Stomach (tissue), 19 donors: ENCODE data around the gene GARIN3. TPM values are rescaled to one million over a fixed set of nuclear protein-coding genes. Genes with fewer than 3 reads are reported as not detected.

ENCODE experiments used
- DNase-seq, 2 donors: peaks; one replicate each; pipeline versions ENCODE4 v3.0.0 to v3.0.0-alpha.2; 2013 to 2019
- H3K27ac ChIP-seq, 5 donors: fragments of 200-600 bp in 4 of 5; sonication (generic) in 4 of 5; one replicate each; pipeline ENCODE4 v1.5.1; 2013 to 2019; ENCODE audit warnings: mild to moderate bottlenecking in 1 of 5, moderate library complexity in 1 of 5
- H3K27me3 ChIP-seq, 3 donors: fragments of 200-600 bp; sonication (generic); one replicate each; pipeline ENCODE4 v1.5.1; 2017 to 2019; ENCODE audit warnings: mixed run types in 1 of 3
- H3K36me3 ChIP-seq, 4 donors: fragments of 200-600 bp; sonication (generic); 1 replicate in 3 of 4; 2 replicates in 1 of 4; pipeline ENCODE4 v1.5.1; 2016 to 2019
- H3K4me1 ChIP-seq, 4 donors: fragments of 200-600 bp; sonication (generic); one replicate each; pipeline ENCODE4 v1.5.1; 2016 to 2019
- H3K4me3 ChIP-seq, 4 donors: fragments of 200-600 bp; sonication (generic) in 3 of 4; one replicate each; pipeline ENCODE4 v1.5.1; 2016 to 2019; ENCODE audit warnings: mild to moderate bottlenecking in 1 of 4
- H3K9me3 ChIP-seq, 4 donors: fragments of 200-600 bp; sonication (generic); one replicate each; pipeline ENCODE4 v1.5.1; 2016 to 2019
- CTCF ChIP-seq, 7 experiments: fragments of 450-650 bp in 4 of 7; fragments of 200-600 bp in 3 of 7; sonication (generic) in 3 of 7; IDR thresholded peaks; one replicate each; pipeline ENCODE4 v1.5.1; 2016 to 2019; ENCODE audit warnings: antibody characterized with exemption in 7 of 7, control low read depth in 2 of 7, mild to moderate bottlenecking in 1 of 7
- EP300 ChIP-seq: sonication (generic); formaldehyde crosslinking; IDR thresholded peaks from one replicate; pipeline ENCODE4 v1.6.1; 2017; ENCODE audit warnings: antibody characterized with exemption
- POLR2A ChIP-seq, 4 donors: fragments of 450-650 bp; IDR thresholded peaks; one replicate each; pipeline ENCODE4 v1.6.1; 2016; ENCODE audit warnings: antibody characterized with exemption in 4 of 4, control low read depth in 2 of 4, mild to moderate bottlenecking in 1 of 4, moderate library complexity in 1 of 4
- POLR2AphosphoS5 ChIP-seq, 3 donors: sonication (generic); formaldehyde crosslinking; IDR thresholded peaks; one replicate each; pipeline ENCODE4 v1.6.1; 2016; ENCODE audit warnings: antibody characterized with exemption in 3 of 3
- WGBS, 5 donors: extraction: QIAGEN DNeasy Blood & Tissue Kit in 3 of 5; methylation state at CpG; one replicate each; pipeline versions ENCODE4 v1.1.5 to v1.1.7; 2013 to 2018; 5-methylcytosine and 5-hydroxymethylcytosine counted together
- intact Hi-C: fragments of 100-400 bp; cut with DNase I; formaldehyde crosslinking; loops from one replicate; pipeline ENCODE4 v1.15.1; 2023; ENCODE audit warnings: low total_unique reads
- long read RNA-seq, 10 donors: transcript quantifications; one replicate each; lab custom pipeline, GENCODE V29; 2026
- polyA plus RNA-seq, 3 donors: library from polyadenylated mRNA; stranded (reverse); fragments of 200-250 nt; gene quantifications; one replicate each; pipeline ENCODE4 v1.2.3, GENCODE V29; 2013
- total RNA-seq, 5 donors: library from RNA; depleted of rRNA; stranded (reverse); fragments of >200 nt; gene quantifications; one replicate each; pipeline versions ENCODE4 v1.1.0 to v1.2.3, GENCODE V29; 2014 to 2016
- donor health status: healthy with polysubstance abuse.
- donor health status: Bipolar disorder and iron deficiency.
- donor health status: healthy.

The GARIN3 gene
- not detected for total RNA-seq
- not detected for polyA plus RNA-seq
- long read RNA-seq, donor 1, result 0 reads
- long read RNA-seq, donor 2, result 0 reads
- long read RNA-seq, donor 3, result 0 reads
- long read RNA-seq, donor 4, result 0 reads
- long read RNA-seq, donor 5, result 0 reads
- long read RNA-seq, donor 6, result 0 reads
- long read RNA-seq, donor 7, result 0 reads
- long read RNA-seq, donor 8, result 0 reads
- long read RNA-seq, donor 9, result 0 reads
- long read RNA-seq, donor 10, result 0 reads

- H3K4me3 ChIP-seq, result no peak within 1 kb of the TSS
- 81 to 88% (median 86%) methylated on average over 7 of the region's 7 CpGs for WGBS, 5 donors
- no peaks in the 10 kb centered on the region for H3K4me1 ChIP-seq
- DNase-seq, result no peak
- peaks cover 0 to 3% (median 0%) of the 10 kb centered on the region in 4 donors for H3K9me3 ChIP-seq
- peaks cover 0 to 7% (median 0%) of the 10 kb centered on the region in 3 donors for H3K27me3 ChIP-seq
- intact Hi-C loops, result no loop called here
- TF ChIP-seq CTCF (IDR thresholded peaks at IDR 0.05), result no peak
- no peak for TF ChIP-seq EP300
- no peak for TF ChIP-seq POLR2A (IDR thresholded peaks at IDR 0.05)
- no peak for TF ChIP-seq POLR2AphosphoS5 (IDR thresholded peaks at IDR 0.05)
- no peak within 1 kb of the TSS for H3K27ac ChIP-seq
- no peaks in the 10 kb centered on the region for H3K36me3 ChIP-seq
Measured at GRCh38 chr5:157166214-157167213, at the start of gene GARIN3. TSS of gene GARIN3 (minus strand) at chr5:157166264. CDS start at chr5:157166168, 96 bp downstream.

GRCh38 chr5:157215514-157216167 is 49.6 kb upstream of the GARIN3 start:
- DNase-seq, result no peak
- Histone ChIP-seq H3K4me3 (no peak overlapping the region), H3K36me3 (no peaks in the 10 kb centered on the region), H3K9me3 (no peaks in the 10 kb centered on the region), H3K27me3 (no peaks in the 10 kb centered on the region), H3K4me1 (no peaks in the 10 kb centered on the region), H3K27ac (no peak overlapping the region)
- WGBS, 5 donors, result 69 to 84% (median 75%) methylated on average over 5 of the region's 5 CpGs
- intact Hi-C loops, result no loop called here
- TF ChIP-seq POLR2A (IDR thresholded peaks at IDR 0.05), result no peak
- no peak for TF ChIP-seq EP300
- TF ChIP-seq CTCF (IDR thresholded peaks at IDR 0.05), result no peak
- no peak for TF ChIP-seq POLR2AphosphoS5 (IDR thresholded peaks at IDR 0.05)

GRCh38 chr5:157214861-157215513 is 48.9 kb upstream of the GARIN3 start:
- Histone ChIP-seq H3K4me3 (no peak overlapping the region), H3K27ac (no peak overlapping the region), H3K36me3 (no peaks in the 10 kb centered on the region), H3K27me3 (no peaks in the 10 kb centered on the region), H3K9me3 (no peaks in the 10 kb centered on the region), H3K4me1 (no peaks in the 10 kb centered on the region)
- WGBS, 5 donors, result 70 to 83% (median 79%) methylated on average over 10 of the region's 10 CpGs
- TF ChIP-seq EP300 (no peak), POLR2AphosphoS5 (IDR thresholded peaks at IDR 0.05) (no peak), POLR2A (IDR thresholded peaks at IDR 0.05) (no peak), CTCF (IDR thresholded peaks at IDR 0.05) (no peak)
- DNase-seq, result peak in 1 of 2 donors; percentile 19
- intact Hi-C loops, result no loop called here

GRCh38 chr5:157214415-157214814 is 48.4 kb upstream of the GARIN3 start:
- Histone ChIP-seq H3K27ac (no peak overlapping the region), H3K4me1 (no peaks in the 10 kb centered on the region), H3K36me3 (no peaks in the 10 kb centered on the region), H3K4me3 (no peak overlapping the region), H3K27me3 (no peaks in the 10 kb centered on the region), H3K9me3 (no peaks in the 10 kb centered on the region)
- no peak for DNase-seq
- intact Hi-C loops, result no loop called here
- TF ChIP-seq CTCF (IDR thresholded peaks at IDR 0.05), result no peak
- TF ChIP-seq POLR2AphosphoS5 (IDR thresholded peaks at IDR 0.05), result no peak
- TF ChIP-seq EP300, result no peak
- no peak for TF ChIP-seq POLR2A (IDR thresholded peaks at IDR 0.05)
